ENCODE measurements around the gene CD34. TPM values are rescaled to one million over a fixed set of nuclear protein-coding genes. Genes with fewer than 3 reads are reported as not detected.

Gene CD34
- total RNA-seq, 2 experiments from 2014 or later = not detected

- ChIA-PET CTCF (ENCODE audit: unreplicated experiment) (no interaction called here), POLR2A (no interaction called here)
- no peak for TF ChIP-seq EZH2phosphoT487 (IDR thresholded peaks at IDR 0.05; ENCODE audit: borderline replicate concordance, low read depth, low read length)
- TF ChIP-seq CTCF (conservative IDR thresholded peaks at IDR 0.05; ENCODE audit: low read length) = no peak
- no peaks in the 10 kb centered on the region for H4K20me1 ChIP-seq (ENCODE audit: insufficient read depth, low read length)
- H3K9me3 ChIP-seq (ENCODE audit: low read length) = no peaks in the 10 kb centered on the region
- no TSS peak for BruUV-seq (replicated peaks)
- intact Hi-C loops (cut with micrococcal nuclease; ENCODE audit: unreplicated experiment) = no loop called here
- H3K9me2 ChIP-seq (ENCODE audit: insufficient read depth, low read length) = no peaks in the 10 kb centered on the region
- no peak for DNase-seq (ENCODE audit: low spot score)
- no peak overlapping the region for H3K4me3 ChIP-seq (ENCODE audit: low read depth, low read length, poor library complexity, severe bottlenecking)
- no peak overlapping the region for H2AFZ ChIP-seq (ENCODE audit: low read length)
- H3K4me2 ChIP-seq (ENCODE audit: low read length) = no peak overlapping the region
- H3K79me2 ChIP-seq (ENCODE audit: insufficient read depth, low read depth, low read length) = no peaks in the 10 kb centered on the region
- H3K4me1 ChIP-seq (ENCODE audit: insufficient read depth, low read length, poor library complexity, severe bottlenecking) = peaks cover 7% of the 10 kb centered on the region
- H3K36me3 ChIP-seq (ENCODE audit: insufficient read depth, low read length) = no peaks in the 10 kb centered on the region
- no peak overlapping the region for H3K27ac ChIP-seq (ENCODE audit: low read depth, low read length, poor library complexity, severe bottlenecking)
These were observed 20.7 kb downstream of the CD34 start for GRCh38 chr1:207890136-207890738.

GRCh38 chr1:207888652-207889051 lies 22.3 kb downstream of the CD34 start:
- ChIA-PET POLR2A (interaction anchor here (1.4 to 2.6 kb wide), 2 partner anchors 8 to 11 kb away, joined by 3 to 10 read pairs; no protein-coding TSS in a partner anchor), CTCF (ENCODE audit: unreplicated experiment) (no interaction called here)
- H3K4me3 ChIP-seq (ENCODE audit: low read depth, low read length, poor library complexity, severe bottlenecking) = no peak overlapping the region
- H4K20me1 ChIP-seq (ENCODE audit: insufficient read depth, low read length) = no peaks in the 10 kb centered on the region
- TF ChIP-seq EZH2phosphoT487 (IDR thresholded peaks at IDR 0.05; ENCODE audit: borderline replicate concordance, low read depth, low read length) = no peak
- TF ChIP-seq CTCF (conservative IDR thresholded peaks at IDR 0.05; ENCODE audit: low read length) = no peak
- H3K4me2 ChIP-seq (ENCODE audit: low read length) = no peak overlapping the region
- no peaks in the 10 kb centered on the region for H3K36me3 ChIP-seq (ENCODE audit: insufficient read depth, low read length)
- H3K79me2 ChIP-seq (ENCODE audit: insufficient read depth, low read depth, low read length) = no peaks in the 10 kb centered on the region
- no peak overlapping the region for H2AFZ ChIP-seq (ENCODE audit: low read length)
- no peak overlapping the region for H3K27ac ChIP-seq (ENCODE audit: low read depth, low read length, poor library complexity, severe bottlenecking)
- BruUV-seq (replicated peaks) = no TSS peak
- no peak for DNase-seq (ENCODE audit: low spot score)
- no peaks in the 10 kb centered on the region for H3K9me3 ChIP-seq (ENCODE audit: low read length)
- H3K9me2 ChIP-seq (ENCODE audit: insufficient read depth, low read length) = no peaks in the 10 kb centered on the region
- intact Hi-C loops (cut with micrococcal nuclease; ENCODE audit: unreplicated experiment) = no loop called here
- peaks cover 7% of the 10 kb centered on the region for H3K4me1 ChIP-seq (ENCODE audit: insufficient read depth, low read length, poor library complexity, severe bottlenecking)

GRCh38 chr1:207887542-207888201 lies 23.3 kb downstream of the CD34 start:
- POLR2A ChIA-PET = interaction anchor here (0.7 to 2.6 kb wide), 5 partner anchors 9 to 98 kb away, joined by 3 to 10 read pairs (median 4); no protein-coding TSS in a partner anchor
- DNase-seq (ENCODE audit: low spot score) = no peak
- Histone ChIP-seq H3K4me2 (ENCODE audit: low read length) (no peak overlapping the region), H3K9me3 (ENCODE audit: low read length) (no peaks in the 10 kb centered on the region), H3K79me2 (ENCODE audit: insufficient read depth, low read depth, low read length) (no peaks in the 10 kb centered on the region), H3K4me1 (ENCODE audit: insufficient read depth, low read length, poor library complexity, severe bottlenecking) (peaks cover 7% of the 10 kb centered on the region), H3K36me3 (ENCODE audit: insufficient read depth, low read length) (no peaks in the 10 kb centered on the region), H3K4me3 (ENCODE audit: low read depth, low read length, poor library complexity, severe bottlenecking) (no peak overlapping the region), H3K9me2 (ENCODE audit: insufficient read depth, low read length) (no peaks in the 10 kb centered on the region), H2AFZ (ENCODE audit: low read length) (no peak overlapping the region), H4K20me1 (ENCODE audit: insufficient read depth, low read length) (no peaks in the 10 kb centered on the region), H3K27ac (ENCODE audit: low read depth, low read length, poor library complexity, severe bottlenecking) (no peak overlapping the region)
- TF ChIP-seq CTCF (conservative IDR thresholded peaks at IDR 0.05; ENCODE audit: low read length) (no peak), EZH2phosphoT487 (IDR thresholded peaks at IDR 0.05; ENCODE audit: borderline replicate concordance, low read depth, low read length) (no peak)
- BruUV-seq (replicated peaks) = no TSS peak
- intact Hi-C loops (cut with micrococcal nuclease; ENCODE audit: unreplicated experiment) = no loop called here
- CTCF ChIA-PET (ENCODE audit: unreplicated experiment) = interaction anchor here (1.0 kb wide), 2 partner anchors 10 to 19 kb away, joined by 3 to 6 read pairs; no protein-coding TSS in a partner anchor
